NT2/D1 (cell line): ENCODE measurements around the gene FBXL13.

Source experiments
- DNase-seq: peaks from one replicate; pipeline ENCODE4 v3.0.0-alpha.2; 2011; ENCODE audit warnings: low read depth, low spot score
- H3K27me3 ChIP-seq: 2 replicates; pipeline ENCODE4 v1.6.0; 2011; ENCODE audit warnings: mild to moderate bottlenecking; ENCODE audit not compliant: insufficient read length, insufficient read depth
- H3K36me3 ChIP-seq: 2 replicates; pipeline ENCODE4 v1.6.1; 2011; ENCODE audit warnings: mild to moderate bottlenecking, low read length, mixed read lengths; ENCODE audit not compliant: insufficient read depth, insufficient read length
- H3K4me1 ChIP-seq: 2 replicates; pipeline ENCODE4 v1.5.1; 2011; ENCODE audit not compliant: insufficient read depth, insufficient read length
- H3K4me3 ChIP-seq: 2 replicates; pipeline ENCODE4 v1.5.1; 2011; ENCODE audit warnings: low read depth; ENCODE audit not compliant: insufficient read length
- H3K9ac ChIP-seq: 2 replicates; pipeline ENCODE4 v1.6.0; 2011; ENCODE audit warnings: low read depth; ENCODE audit not compliant: insufficient read length
- H3K9me3 ChIP-seq: 2 replicates; pipeline ENCODE4 v1.5.1; 2011; ENCODE audit warnings: mild to moderate bottlenecking, low read length; ENCODE audit not compliant: insufficient read depth
- SUZ12 ChIP-seq: IDR thresholded peaks from 2 replicates; pipeline ENCODE4 v1.6.1; 2011; ENCODE audit not compliant: insufficient read length, insufficient read depth; ENCODE audit errors: extremely low read depth
- YY1 ChIP-seq: IDR thresholded peaks from 2 replicates; pipeline ENCODE4 v1.6.1; 2011; ENCODE audit not compliant: insufficient read length, insufficient read depth
- ZNF274 ChIP-seq: IDR thresholded peaks from 2 replicates; pipeline ENCODE4 v1.6.1; 2011; ENCODE audit warnings: mild to moderate bottlenecking, low read depth, low read length

FBXL13 gene

GRCh38 chr7:102895602-102896001 lies 179.0 kb downstream of the FBXL13 start:
- DNase-seq: no peak
- H3K9ac ChIP-seq: no peak overlapping the region
- no peaks in the 10 kb centered on the region for H3K4me1 ChIP-seq
- H3K9me3 ChIP-seq: no peaks in the 10 kb centered on the region
- no peaks in the 10 kb centered on the region for H3K27me3 ChIP-seq
- no peaks in the 10 kb centered on the region for H3K36me3 ChIP-seq
- TF ChIP-seq ZNF274 (no peak), SUZ12 (no peak), YY1 (no peak)
- no peak overlapping the region for H3K4me3 ChIP-seq

- Histone ChIP-seq H3K4me3 (no peak overlapping the region), H3K9ac (no peak overlapping the region), H3K27me3 (no peaks in the 10 kb centered on the region), H3K4me1 (no peaks in the 10 kb centered on the region), H3K36me3 (no peaks in the 10 kb centered on the region), H3K9me3 (no peaks in the 10 kb centered on the region)
- no peak for DNase-seq
- TF ChIP-seq YY1: no peak
- no peak for TF ChIP-seq SUZ12
- no peak for TF ChIP-seq ZNF274
Measured at GRCh38 chr7:102892631-102893278, 181.8 kb downstream of the FBXL13 start.

DNA sequence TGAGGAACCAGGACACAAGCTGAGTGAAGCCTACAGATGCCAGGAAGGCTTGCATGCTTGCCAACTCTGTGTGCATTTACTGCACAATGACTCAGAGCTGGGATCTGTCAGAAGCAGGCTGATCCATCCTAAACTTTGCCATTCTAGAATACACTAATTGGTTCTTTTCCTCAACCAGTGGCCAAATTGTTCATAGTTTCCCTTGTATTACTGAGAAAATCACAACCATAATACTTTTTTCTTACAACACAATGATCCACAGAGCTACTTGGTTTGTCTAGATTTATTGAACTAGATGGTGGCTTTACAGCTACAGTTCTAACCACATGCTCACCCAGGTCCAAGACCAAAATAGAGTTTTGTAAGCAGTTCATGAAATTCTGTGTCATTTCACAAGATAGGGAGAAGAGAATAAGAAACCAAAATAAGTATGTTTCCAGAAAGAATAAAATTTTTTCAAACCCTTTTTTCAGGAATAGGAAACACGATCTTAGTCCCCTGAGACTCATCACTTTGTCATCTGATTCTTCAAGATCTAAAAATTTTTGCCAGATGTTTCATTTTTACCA lies 182.8 kb downstream of the FBXL13 start:
- Histone ChIP-seq H3K27me3 (no peaks in the 10 kb centered on the region), H3K4me1 (no peaks in the 10 kb centered on the region), H3K4me3 (no peak overlapping the region), H3K9me3 (no peaks in the 10 kb centered on the region), H3K9ac (no peak overlapping the region), H3K36me3 (no peaks in the 10 kb centered on the region)
- DNase-seq: no peak
- TF ChIP-seq YY1 (no peak), SUZ12 (no peak), ZNF274 (no peak)

GRCh38 chr7:102890971-102891692 lies 183.5 kb downstream of the FBXL13 start:
- no peaks in the 10 kb centered on the region for H3K9me3 ChIP-seq
- H3K4me1 ChIP-seq: no peaks in the 10 kb centered on the region
- no peak for TF ChIP-seq YY1
- no peak for TF ChIP-seq ZNF274
- no peak for TF ChIP-seq SUZ12
- no peaks in the 10 kb centered on the region for H3K36me3 ChIP-seq
- no peak overlapping the region for H3K9ac ChIP-seq
- H3K27me3 ChIP-seq: no peaks in the 10 kb centered on the region
- H3K4me3 ChIP-seq: no peak overlapping the region
- DNase-seq: no peak

- DNase-seq: no peak
Measured at GRCh38 chr7:102890292-102890970, 184.2 kb downstream of the FBXL13 start.

GRCh38 chr7:102889851-102890250 lies 184.7 kb downstream of the FBXL13 start:
- no peak for DNase-seq
- Histone ChIP-seq H3K9ac (no peak overlapping the region), H3K4me1 (no peaks in the 10 kb centered on the region)

More at GRCh38 chr7:102890292-102890970, 184.2 kb downstream of the FBXL13 start:
- no peak overlapping the region for H3K4me3 ChIP-seq
- no peaks in the 10 kb centered on the region for H3K4me1 ChIP-seq
- no peaks in the 10 kb centered on the region for H3K36me3 ChIP-seq
- TF ChIP-seq ZNF274: no peak
- no peak for TF ChIP-seq SUZ12
- no peak for TF ChIP-seq YY1
- no peak overlapping the region for H3K9ac ChIP-seq
- no peaks in the 10 kb centered on the region for H3K27me3 ChIP-seq
- no peaks in the 10 kb centered on the region for H3K9me3 ChIP-seq

More at GRCh38 chr7:102889851-102890250, 184.7 kb downstream of the FBXL13 start:
- Histone ChIP-seq H3K9me3 (no peaks in the 10 kb centered on the region), H3K27me3 (no peaks in the 10 kb centered on the region), H3K4me3 (no peak overlapping the region), H3K36me3 (no peaks in the 10 kb centered on the region)
- no peak for TF ChIP-seq YY1
- no peak for TF ChIP-seq SUZ12
- TF ChIP-seq ZNF274: no peak
